ENCODE results near the gene FGD1.

FGD1 gene

DNA sequence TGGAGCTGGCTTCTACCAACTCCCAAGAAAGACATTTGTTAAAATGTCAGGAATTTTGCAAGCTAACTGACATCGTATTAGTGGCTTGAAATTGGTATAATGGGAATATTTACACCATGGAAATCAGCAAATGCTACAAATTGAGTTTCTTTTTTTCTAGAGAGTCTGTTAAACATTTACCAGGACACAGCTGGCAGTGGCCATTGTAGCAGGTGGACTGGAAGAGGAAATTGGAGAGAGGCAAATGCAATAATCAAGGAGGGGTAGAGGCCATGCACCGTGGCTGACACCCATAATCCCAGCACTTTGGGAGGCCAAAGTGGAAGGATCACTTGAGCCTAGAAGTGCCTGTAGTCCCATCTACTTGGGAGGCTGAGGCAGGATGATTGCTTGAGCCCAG is 88.8 kb downstream of the FGD1 start:
- no peak for DNase-seq (ENCODE audit: low read depth)

DNA sequence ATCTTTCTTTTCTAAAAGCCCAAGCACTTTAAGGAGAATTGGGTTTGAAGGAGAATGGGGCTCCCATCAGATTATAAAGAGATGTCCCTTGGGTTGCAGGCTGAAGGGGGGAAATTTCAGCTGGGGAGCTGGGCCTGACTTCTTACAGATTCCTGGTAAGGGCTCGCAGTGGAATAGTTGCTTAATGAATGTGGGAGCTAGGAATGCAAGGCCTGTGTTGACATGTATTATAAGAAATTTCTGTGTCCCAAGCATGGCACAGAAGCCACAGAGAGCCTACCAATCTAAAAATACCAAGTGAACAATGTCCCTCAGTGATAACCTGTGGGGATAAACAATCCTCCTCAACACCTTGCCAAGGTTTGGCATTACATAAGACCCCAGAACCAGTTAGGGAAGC is 98.9 kb downstream of the FGD1 start:
- DNase-seq (ENCODE audit: low read depth): no peak

Data from ELR (cell line).